IPS-15b (cell line): Measurements from ENCODE around the gene GBE1.

ENCODE experiments used
- H3K27me3 ChIP-seq: one replicate; pipeline ENCODE4 v1.6.1; 2013; ENCODE audit warnings: low read length; ENCODE audit not compliant: control insufficient read depth, insufficient read depth
- H3K36me3 ChIP-seq: one replicate; pipeline ENCODE4 v1.6.1; 2013; ENCODE audit warnings: low read length; ENCODE audit not compliant: control insufficient read depth, insufficient read depth
- H3K4me1 ChIP-seq: one replicate; pipeline ENCODE4 v1.6.1; 2013; ENCODE audit warnings: mild to moderate bottlenecking, low read length; ENCODE audit not compliant: control insufficient read depth, insufficient read depth
- H3K4me3 ChIP-seq: one replicate; pipeline ENCODE4 v1.5.1; 2013; ENCODE audit warnings: low read depth, low read length
- H3K9ac ChIP-seq: one replicate; pipeline ENCODE4 v1.6.1; 2013; ENCODE audit warnings: low read depth, mild to moderate bottlenecking, low read length
- H3K9me3 ChIP-seq: one replicate; pipeline ENCODE4 v1.6.1; 2013; ENCODE audit warnings: mild to moderate bottlenecking, low read length; ENCODE audit not compliant: control insufficient read depth, insufficient read depth

The GBE1 gene

DNA sequence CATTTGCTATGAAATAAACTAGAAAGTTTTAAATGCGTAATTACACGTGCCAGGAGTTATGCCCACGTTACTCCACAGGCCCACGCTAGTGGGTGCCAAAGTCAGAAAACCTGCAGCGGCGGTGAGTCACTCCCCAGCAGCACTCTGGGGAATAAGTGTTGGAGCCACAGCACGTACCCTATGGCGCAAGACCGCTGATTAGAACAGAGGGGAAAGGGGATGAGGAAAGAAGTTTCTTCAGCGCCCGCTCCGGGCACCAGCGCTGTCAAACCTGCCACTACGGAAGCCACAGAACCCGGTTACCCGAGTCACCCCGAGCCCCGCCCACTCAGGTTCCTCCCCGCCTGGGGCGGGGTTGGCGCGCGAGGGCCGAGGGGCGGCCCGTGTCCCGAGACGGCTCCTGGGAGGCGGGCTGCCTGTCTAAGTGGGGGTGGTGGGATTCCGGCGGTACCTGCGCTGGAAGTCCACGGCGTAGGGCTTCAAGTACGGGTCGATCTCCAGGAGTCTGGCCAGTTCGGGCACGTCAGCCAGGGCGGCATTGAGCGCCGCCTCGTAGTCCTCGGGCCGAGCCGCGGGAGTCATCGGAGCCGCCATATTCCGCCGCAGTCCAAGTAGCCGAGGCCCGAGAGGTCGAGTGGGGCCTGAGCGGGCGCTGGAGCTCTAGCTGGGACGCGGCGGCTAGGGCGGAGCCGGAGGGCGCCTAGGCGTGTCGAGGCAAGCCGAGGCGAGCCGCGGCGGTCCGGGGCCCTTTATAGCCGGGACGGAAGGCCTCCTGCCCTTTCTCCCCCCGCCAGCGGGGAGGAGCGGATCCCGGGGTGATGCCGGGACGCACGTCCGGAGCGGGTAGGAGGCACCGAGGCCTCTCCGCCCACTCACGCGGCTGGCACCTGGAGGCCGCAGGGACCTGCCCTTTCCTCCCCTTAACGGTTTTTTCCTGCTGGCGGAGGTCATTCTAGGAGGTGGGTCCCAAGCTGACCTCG is at the start of gene GBE1:
Gene GBE1, minus strand, starts transcription at position 722 of the 980 bp plus-strand sequence. Its CDS starts 128 bp downstream, at position 594.
- peak within 1 kb of the TSS; percentile 77 for H3K9ac ChIP-seq
- no peaks in the 10 kb centered on the region for H3K4me1 ChIP-seq
- H3K27me3 ChIP-seq: no peaks in the 10 kb centered on the region
- H3K9me3 ChIP-seq: no peaks in the 10 kb centered on the region
- H3K36me3 ChIP-seq: no peaks in the 10 kb centered on the region
- peak within 1 kb of the TSS; percentile 71 for H3K4me3 ChIP-seq

DNA sequence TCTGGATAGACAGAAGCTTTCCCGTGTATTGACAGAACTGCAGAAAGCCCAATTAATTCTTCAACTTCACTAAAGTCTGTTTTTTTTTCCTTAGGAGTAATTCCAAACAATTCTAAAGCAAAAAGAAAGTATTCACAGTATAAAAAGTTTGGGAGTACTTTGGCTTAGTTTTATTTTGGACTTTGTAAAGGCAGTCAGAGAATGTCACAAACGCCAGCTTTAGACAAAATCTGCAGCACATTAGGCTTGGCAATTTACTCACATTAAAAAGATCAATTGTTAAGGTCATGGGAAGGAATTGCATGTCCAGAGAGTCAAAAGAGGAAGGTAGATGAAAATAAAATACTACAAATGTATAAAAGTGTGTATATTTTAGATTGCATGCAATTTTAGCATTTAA is 47.5 kb upstream of the GBE1 start:
- Histone ChIP-seq H3K9ac (no peak overlapping the region), H3K4me3 (no peak overlapping the region), H3K9me3 (no peaks in the 10 kb centered on the region), H3K4me1 (no peaks in the 10 kb centered on the region), H3K36me3 (no peaks in the 10 kb centered on the region), H3K27me3 (no peaks in the 10 kb centered on the region)

DNA sequence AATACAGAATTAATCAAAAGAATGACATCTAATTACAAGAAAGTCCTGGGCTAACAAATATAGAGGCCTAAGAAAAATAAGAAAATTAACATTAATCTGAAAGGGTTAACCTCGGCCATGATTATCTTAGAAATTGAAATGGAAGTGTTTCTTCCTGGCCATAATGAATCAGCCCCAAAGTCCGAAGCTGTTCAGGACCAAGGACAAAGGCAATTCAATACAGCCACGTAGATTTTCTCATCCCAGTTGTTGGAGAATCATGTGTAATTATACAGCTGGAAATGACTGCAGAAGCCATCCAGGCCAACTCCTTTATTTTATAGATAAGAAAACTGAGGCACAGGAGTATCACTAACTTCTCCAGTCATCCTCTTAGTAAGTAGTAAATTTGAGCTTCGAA is 38.0 kb upstream of the GBE1 start:
- H3K36me3 ChIP-seq: no peaks in the 10 kb centered on the region
- H3K4me3 ChIP-seq: no peak overlapping the region
- no peaks in the 10 kb centered on the region for H3K4me1 ChIP-seq
- no peak overlapping the region for H3K9ac ChIP-seq
- H3K27me3 ChIP-seq: no peaks in the 10 kb centered on the region
- no peaks in the 10 kb centered on the region for H3K9me3 ChIP-seq

DNA sequence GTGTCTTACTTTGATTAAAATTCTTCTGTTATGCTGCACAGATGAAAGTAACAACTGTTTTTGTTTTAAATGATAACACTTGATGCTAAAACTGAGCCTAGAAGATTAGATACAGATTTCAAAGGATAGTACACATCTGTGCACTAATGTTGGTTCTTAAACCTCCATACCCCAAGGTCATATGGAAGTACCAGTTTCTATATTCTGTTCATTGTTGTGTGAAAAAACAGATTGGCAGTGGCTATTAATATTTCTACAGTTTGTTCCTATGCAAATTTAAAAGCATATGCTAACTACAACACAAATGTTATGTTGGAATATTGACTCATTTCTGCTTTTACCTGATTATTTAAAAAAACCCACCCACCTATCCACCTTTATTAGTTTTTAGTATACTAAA is 32.0 kb upstream of the GBE1 start:
- H3K9ac ChIP-seq: no peak overlapping the region
- H3K4me1 ChIP-seq: no peaks in the 10 kb centered on the region
- no peaks in the 10 kb centered on the region for H3K27me3 ChIP-seq
- H3K9me3 ChIP-seq: no peaks in the 10 kb centered on the region
- no peaks in the 10 kb centered on the region for H3K36me3 ChIP-seq
- H3K4me3 ChIP-seq: no peak overlapping the region

DNA sequence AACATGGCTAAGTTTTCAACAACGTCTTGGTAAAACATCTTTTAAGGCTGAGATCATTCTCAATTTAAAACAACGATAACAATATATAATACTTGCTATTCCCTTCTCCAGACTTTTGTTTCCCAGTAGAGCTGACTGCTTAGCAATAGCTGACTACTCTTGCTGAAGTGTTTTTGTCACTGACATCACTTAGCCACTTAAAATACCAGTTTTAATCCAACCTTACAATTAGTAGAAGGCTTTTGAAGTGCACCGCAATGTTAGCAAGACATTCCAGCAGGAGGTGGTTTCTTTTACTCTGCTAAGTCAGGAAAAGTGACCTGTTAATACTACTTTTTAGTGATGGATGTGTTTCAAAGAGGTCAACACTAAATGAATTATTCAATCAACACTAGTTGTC is 28.7 kb upstream of the GBE1 start:
- no peaks in the 10 kb centered on the region for H3K9me3 ChIP-seq
- H3K9ac ChIP-seq: no peak overlapping the region
- no peaks in the 10 kb centered on the region for H3K36me3 ChIP-seq
- no peak overlapping the region for H3K4me3 ChIP-seq
- no peaks in the 10 kb centered on the region for H3K27me3 ChIP-seq
- no peaks in the 10 kb centered on the region for H3K4me1 ChIP-seq

DNA sequence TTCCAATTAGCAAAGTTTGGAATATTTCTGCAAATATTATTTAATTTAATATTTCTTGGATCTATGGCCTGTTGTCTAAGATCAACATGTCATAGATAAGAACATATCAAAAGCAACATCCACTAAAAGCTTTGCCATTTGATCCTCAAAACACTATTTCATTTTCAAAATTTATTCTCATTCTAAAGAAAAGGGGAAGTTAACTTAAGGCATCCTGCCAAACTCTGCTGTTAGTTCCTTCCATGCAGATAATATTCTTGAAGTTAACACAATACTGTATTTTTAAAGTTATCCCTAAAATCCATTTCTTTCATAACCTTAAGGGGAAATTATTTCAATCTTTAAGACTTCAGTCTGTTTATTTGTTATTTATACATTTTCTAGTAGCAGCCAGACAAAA is 28.2 kb upstream of the GBE1 start:
- no peak overlapping the region for H3K9ac ChIP-seq
- H3K36me3 ChIP-seq: no peaks in the 10 kb centered on the region
- H3K27me3 ChIP-seq: no peaks in the 10 kb centered on the region
- no peak overlapping the region for H3K4me3 ChIP-seq
- no peaks in the 10 kb centered on the region for H3K9me3 ChIP-seq
- no peaks in the 10 kb centered on the region for H3K4me1 ChIP-seq

DNA sequence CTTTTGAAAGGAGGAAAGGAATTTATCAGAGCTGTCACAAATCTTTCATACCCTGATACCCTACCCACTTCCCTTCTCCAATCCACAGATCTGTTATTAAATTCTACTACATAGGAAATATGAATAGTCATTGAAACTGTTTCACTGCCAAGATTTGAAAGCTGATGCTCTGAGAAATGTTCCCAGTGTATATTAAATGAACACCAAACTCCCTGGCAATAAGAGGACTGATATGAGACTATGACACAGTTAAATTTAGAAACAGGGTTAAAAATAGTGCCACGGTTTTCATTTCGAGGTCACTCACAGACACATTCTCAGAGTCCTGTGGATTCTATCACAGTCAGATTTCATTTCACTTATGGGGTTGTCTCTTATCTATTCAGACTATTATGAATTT is 27.2 kb upstream of the GBE1 start:
- Histone ChIP-seq H3K4me3 (no peak overlapping the region), H3K4me1 (no peaks in the 10 kb centered on the region), H3K9me3 (no peaks in the 10 kb centered on the region), H3K36me3 (no peaks in the 10 kb centered on the region), H3K9ac (no peak overlapping the region), H3K27me3 (no peaks in the 10 kb centered on the region)

DNA sequence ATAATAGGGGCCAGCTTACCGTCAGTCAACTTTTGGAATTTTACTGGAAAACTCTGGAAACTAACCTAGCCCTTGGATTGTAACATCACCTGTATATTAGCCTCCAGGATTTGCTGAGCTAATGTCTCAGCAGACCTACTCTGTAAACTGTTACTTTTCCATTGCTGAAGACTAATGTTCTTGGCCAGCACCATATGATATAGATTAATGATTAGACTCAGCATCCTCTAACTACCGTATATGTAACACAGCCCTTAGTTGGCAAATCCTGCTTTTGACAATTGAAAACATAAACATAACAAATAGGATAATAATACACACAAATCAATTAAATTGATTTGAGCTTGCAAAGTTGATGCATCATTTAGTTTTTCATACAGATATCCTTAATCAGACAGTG is 26.6 kb upstream of the GBE1 start:
- Histone ChIP-seq H3K9ac (no peak overlapping the region), H3K4me3 (no peak overlapping the region), H3K27me3 (no peaks in the 10 kb centered on the region), H3K9me3 (no peaks in the 10 kb centered on the region), H3K36me3 (no peaks in the 10 kb centered on the region), H3K4me1 (no peaks in the 10 kb centered on the region)

DNA sequence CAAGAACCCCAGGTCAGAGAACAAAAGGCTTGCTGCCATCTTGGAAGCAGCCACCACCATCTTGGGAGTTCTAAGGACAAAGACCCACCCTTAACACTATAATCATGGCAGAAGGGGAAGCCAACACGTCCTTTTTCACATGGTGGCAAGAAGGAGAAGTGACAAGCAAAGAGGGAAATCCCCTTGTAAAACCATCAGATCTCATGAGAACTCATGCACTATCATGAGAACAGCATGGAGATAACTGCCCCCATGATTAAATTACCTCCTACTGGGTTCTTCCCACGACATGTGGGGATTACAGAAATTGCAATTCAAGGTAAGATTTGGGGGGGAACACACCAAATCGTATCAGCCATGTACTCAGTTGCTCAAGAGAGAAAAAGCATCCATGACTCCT is 21.1 kb upstream of the GBE1 start:
- H3K4me3 ChIP-seq: no peak overlapping the region
- H3K36me3 ChIP-seq: no peaks in the 10 kb centered on the region
- H3K9me3 ChIP-seq: no peaks in the 10 kb centered on the region
- no peaks in the 10 kb centered on the region for H3K27me3 ChIP-seq
- no peak overlapping the region for H3K9ac ChIP-seq
- no peaks in the 10 kb centered on the region for H3K4me1 ChIP-seq

DNA sequence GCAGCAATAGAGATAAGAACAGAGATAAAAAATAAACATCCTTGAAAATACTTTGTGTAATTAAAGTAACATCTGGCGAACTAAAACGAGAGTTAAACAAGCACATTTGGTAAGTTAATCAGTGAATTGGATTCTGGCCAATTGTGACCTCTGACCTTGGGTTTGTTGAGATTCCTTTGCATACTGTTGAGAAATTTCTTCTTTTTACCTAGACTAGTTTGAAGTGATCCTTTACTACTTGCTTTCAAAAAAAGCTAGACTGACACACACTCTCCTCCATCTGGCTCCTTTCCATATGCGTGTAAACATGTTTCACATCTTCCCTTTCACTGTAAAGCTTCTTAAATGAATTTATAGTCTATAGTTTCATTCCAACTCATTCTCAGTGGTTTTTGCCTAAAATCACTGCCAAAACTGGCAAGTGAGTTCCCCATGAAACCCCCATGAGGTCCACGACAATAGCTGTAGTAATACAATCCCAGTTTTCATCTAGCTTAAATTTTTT is 17.3 kb upstream of the GBE1 start:
- Histone ChIP-seq H3K4me1 (no peaks in the 10 kb centered on the region), H3K27me3 (no peaks in the 10 kb centered on the region), H3K9ac (no peak overlapping the region), H3K9me3 (no peaks in the 10 kb centered on the region), H3K36me3 (no peaks in the 10 kb centered on the region), H3K4me3 (no peak overlapping the region)

DNA sequence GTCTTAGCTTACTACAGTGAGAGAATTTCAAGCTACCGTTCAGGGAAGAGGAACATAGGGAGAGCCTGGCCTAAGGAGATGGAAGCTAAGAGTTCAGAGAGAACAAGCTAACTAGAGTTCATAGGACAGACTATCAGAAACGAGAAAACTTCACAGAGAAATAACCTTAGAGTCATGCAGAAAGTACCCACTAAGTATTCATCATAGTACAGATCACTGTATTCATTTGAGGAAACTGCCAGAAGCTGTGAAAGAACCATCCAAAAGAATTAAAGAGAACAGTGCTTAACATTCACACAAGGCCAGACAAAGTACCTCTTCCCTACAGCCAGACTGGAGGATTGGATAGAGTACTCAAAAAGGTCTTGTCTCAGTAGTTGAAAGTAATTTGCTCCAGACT is 15.2 kb upstream of the GBE1 start:
- Histone ChIP-seq H3K4me3 (no peak overlapping the region), H3K4me1 (no peaks in the 10 kb centered on the region), H3K9ac (no peak overlapping the region), H3K27me3 (no peaks in the 10 kb centered on the region), H3K36me3 (no peaks in the 10 kb centered on the region), H3K9me3 (no peaks in the 10 kb centered on the region)

DNA sequence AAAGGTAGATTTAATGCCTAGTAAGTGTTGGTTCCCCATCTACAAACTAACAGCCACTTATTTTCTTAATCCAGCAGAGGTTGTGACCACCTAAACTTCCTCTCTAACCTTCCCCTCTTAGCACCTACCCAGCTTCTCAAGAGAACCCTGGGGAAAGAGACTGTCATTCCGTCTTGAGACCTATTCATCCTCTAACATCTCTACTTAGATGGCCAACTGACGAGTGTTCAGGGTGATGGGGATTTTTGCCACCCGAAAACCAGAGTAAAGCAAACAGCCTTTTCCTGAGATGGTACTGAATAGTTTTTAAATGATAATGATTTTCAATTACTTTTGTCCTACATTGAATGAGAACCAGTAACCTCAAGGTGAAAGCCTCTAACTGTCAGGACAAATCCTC is 9.3 kb upstream of the GBE1 start:
- Histone ChIP-seq H3K9ac (no peak overlapping the region), H3K36me3 (no peaks in the 10 kb centered on the region), H3K9me3 (no peaks in the 10 kb centered on the region), H3K4me1 (no peaks in the 10 kb centered on the region), H3K27me3 (no peaks in the 10 kb centered on the region), H3K4me3 (no peak overlapping the region)
